Left renal pelvis (tissue), 4 donors: Measurements from ENCODE around the gene STK39. TPM values are rescaled to one million over a fixed set of nuclear protein-coding genes. Genes with fewer than 3 reads are reported as not detected.

Experiments
- DNase-seq, 4 donors: peaks; one replicate each; pipeline ENCODE4 v3.0.0-alpha.2; 2013; ENCODE audit warnings: low read depth in 4 of 4, low spot score in 3 of 4
- polyA plus RNA-seq, 4 donors: library from polyadenylated mRNA; unstranded; fragments of 120-200 nt; gene quantifications; one replicate each; pipeline ENCODE4 v1.2.1, GENCODE V29; 2013; ENCODE audit not compliant: insufficient read length in 4 of 4

STK39 gene
- polyA plus RNA-seq, 4 donors: 30.1 to 40.2 (median 32.5) TPM

GRCh38 chr2:168028362-168028761 is 219.0 kb downstream of the STK39 start:
- DNase-seq: no peak

- DNase-seq: no peak
Observed at GRCh38 chr2:168025487-168026202, 221.8 kb downstream of the STK39 start.

GRCh38 chr2:168024459-168024858 is 222.9 kb downstream of the STK39 start:
- no peak for DNase-seq

- no peak for DNase-seq
Observed at GRCh38 chr2:168021800-168022587, 225.4 kb downstream of the STK39 start.

- no peak for DNase-seq
Observed at GRCh38 chr2:168015274-168015953, 232.0 kb downstream of the STK39 start.

GRCh38 chr2:168009900-168010299 is 237.5 kb downstream of the STK39 start:
- no peak for DNase-seq

GRCh38 chr2:168008646-168009195 is 238.7 kb downstream of the STK39 start:
- no peak for DNase-seq

- no peak for DNase-seq
Observed at GRCh38 chr2:168006498-168006897, 240.9 kb downstream of the STK39 start.

- DNase-seq: no peak
Observed at GRCh38 chr2:168005586-168005985, 241.8 kb downstream of the STK39 start.

- DNase-seq: no peak
Observed at GRCh38 chr2:168003876-168004275, 243.5 kb downstream of the STK39 start.

GRCh38 chr2:168002021-168002553 is 245.3 kb downstream of the STK39 start:
- DNase-seq: no peak

GRCh38 chr2:167992278-167992677 is 255.1 kb downstream of the STK39 start:
- no peak for DNase-seq

GRCh38 chr2:167990062-167990461 is 257.3 kb downstream of the STK39 start:
- DNase-seq: no peak

GRCh38 chr2:167988296-167988695 is 259.1 kb downstream of the STK39 start:
- no peak for DNase-seq

- DNase-seq: no peak
Observed at GRCh38 chr2:167987558-167987957, 259.8 kb downstream of the STK39 start.

GRCh38 chr2:167987026-167987425 is 260.4 kb downstream of the STK39 start:
- no peak for DNase-seq

GRCh38 chr2:167986223-167986622 is 261.2 kb downstream of the STK39 start:
- no peak for DNase-seq

GRCh38 chr2:167981945-167982344 is 265.4 kb downstream of the STK39 start:
- no peak for DNase-seq

- DNase-seq: no peak
Observed at GRCh38 chr2:167980439-167980838, 267.0 kb downstream of the STK39 start.

- no peak for DNase-seq
Observed at GRCh38 chr2:167972746-167973145, 274.6 kb downstream of the STK39 start.

GRCh38 chr2:167972020-167972419 is 275.4 kb downstream of the STK39 start:
- DNase-seq: no peak
